HG02678 (cell line): ENCODE results near the gene CLDN5.

Source experiments
- ATAC-seq: cut with Tn5 transposase; IDR thresholded peaks from one replicate; pipeline ENCODE4 v1.9.1; 2021; ENCODE audit warnings: mild to moderate bottlenecking, moderate library complexity; ENCODE audit not compliant: unreplicated experiment

CLDN5 gene

DNA sequence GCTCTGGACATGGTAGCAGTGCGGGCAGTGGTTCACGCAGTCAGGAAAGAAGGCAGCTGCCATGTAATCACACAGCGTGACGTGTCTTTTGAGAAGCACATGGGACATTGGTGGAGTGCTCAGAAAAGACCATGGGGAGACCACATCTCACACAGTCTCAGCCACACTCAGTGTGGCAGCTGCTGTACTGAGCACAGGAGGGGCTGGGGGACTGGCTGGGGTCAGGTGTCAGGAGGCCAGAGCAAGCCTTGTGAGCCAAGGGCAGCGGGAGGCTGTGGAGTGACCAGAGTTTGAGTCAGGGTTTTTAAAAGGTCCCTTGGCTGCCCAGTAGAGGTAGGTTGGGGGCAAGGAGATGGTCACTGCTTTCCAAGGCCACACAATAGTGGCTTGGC, 18.5 kb downstream of the CLDN5 start:
- no peak for ATAC-seq

DNA sequence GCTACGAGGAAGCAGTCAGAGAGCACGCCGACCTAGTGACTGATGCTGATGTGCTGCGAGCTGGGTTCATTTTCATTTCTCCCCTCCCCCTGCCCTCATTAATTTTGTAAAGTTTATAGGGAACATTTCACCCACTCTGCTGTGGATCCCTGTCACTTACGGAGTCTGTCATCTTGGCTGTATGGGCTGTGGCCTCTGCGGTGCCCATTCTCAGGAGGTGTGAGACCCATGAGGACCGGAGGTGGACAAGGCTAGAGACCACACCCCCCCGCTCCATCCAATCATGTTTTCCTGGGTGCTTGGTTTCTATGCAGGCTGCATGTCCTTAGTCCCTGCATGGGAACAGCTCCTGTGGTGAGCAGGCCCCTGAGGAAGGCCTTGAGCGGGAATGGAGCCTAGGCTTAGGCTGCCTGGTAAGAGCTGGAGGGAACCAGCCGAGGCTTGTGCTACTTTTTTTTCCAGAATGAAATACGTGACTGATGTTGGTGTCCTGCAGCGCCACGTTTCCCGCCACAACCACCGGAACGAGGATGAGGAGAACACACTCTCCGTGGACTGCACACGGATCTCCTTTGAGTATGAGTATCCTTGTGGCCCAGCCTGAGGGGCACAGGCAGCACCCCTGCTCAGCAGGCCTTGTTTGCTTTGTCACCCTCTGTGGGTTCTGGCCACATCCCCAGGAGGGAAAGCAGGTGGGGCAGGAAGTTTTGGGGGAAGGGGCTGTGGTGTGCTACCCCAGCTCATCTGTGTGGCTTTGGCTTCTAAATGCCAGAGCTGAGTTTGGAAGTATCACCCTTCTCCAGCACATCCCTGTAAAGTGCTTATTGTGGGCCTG, 19.1 kb downstream of the CLDN5 start:
- ATAC-seq = no peak

DNA sequence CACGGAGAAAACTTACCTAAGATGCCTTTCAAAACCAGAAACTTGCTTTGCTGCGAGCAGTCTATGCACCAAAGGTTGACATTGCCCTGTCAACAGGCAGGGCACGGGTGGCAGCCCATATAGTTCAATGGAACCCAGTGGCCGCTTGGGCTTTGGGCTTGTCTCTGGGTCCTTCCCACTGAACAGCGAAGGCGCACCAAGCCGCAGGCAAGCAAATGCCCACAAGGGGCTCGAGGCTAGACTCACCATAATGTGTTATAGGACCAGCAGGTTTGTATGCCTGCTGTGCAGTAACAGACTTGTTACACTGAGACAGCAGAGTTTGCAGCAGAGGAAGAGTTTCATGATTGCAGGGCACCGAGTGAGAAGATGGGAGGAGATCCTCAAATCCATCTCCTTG, 20.3 kb downstream of the CLDN5 start:
- no peak for ATAC-seq

DNA sequence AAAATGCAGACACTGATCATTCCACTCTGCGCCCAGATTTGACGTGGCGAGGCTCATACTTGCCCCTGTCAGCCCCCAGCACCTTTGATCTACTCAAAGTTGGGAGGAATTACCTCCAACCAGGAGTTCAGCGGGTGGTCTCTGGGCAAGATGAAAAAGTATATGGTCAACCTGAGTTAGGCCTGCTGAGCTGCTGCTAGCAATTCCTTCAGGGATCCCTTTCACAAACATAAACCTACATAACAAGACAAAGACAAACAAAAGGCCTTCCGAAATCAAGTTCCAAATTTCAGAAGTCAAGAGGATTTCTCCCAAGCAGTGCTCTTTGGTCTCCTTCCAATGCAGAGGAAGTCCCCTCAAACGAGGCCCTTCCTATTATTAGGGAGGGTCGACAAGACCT, 20.8 kb downstream of the CLDN5 start:
- ATAC-seq = no peak

DNA sequence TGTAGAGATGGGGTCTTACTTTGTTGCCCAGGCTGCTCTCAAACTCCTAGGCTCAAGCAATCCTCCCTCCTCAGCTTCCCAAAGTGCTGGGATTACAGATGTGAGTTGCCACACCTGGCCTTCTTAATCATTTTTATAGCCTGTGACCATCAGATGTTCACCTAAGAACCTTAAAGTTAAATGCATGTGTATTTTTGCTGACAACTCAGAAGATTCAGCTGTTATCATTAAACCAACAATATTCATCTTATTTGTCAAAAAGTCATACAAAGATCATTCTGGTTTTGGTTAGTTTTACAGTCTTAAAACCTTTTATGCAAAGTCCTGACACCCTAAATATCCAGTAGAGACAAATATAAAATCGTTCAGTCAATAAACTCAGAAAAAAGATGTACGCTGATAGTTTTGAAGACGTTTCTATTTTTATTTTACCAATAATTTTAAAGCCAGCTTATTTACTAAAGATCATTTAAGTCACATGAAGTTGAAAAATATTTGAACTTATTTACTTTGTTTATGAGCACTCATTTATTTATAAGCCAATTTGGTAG, 22.2 kb downstream of the CLDN5 start:
- ATAC-seq = no peak

DNA sequence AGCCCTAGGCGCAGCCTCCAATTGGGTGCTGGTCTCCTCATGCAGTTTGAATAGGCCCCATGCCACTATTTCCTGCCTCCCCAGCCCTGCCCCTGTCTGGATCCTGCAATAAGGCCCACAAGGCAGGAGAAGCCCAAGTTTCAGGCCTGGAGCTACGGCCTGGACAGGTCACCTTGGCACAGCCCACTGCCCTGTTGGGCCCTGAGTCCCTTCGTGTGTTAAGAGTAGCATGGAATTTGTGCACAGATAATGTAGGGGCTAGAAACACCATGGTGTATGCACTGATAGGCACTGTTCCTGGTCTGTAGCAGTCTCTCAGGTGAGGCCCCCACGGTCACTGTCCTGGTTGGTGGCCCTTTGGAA, 24.3 kb downstream of the CLDN5 start:
- no peak for ATAC-seq

DNA sequence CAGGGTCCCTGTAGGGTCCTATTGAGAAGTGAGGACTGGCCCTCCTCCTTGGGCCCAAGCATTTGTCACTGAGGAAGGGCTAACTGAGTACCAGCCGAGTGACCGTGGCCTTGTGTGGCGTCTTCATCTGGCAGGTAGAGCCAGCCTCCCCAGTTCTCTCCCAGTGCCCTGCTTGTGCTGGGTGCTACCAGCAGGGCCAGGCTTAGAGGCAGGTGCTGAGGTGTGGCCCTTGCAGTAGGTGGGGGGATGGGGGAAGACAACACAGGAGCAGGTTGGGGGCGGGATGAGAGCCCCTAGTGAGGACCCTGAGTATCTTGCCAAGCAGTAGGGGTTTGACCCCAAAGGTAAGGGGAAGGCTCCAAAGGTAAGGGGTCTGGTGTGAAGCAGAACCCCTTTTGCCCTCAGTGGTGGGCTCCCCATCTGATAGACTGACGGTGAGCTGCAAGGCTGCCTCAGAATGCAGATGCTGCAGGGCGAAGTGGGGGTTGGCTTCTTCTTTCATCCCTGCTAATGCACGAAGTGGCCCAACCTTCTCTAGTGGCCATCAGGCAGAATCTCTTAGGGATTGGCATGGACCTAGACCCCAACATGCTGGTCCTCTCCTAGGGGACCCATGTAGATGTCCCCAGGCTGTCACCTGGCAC, 24.9 kb downstream of the CLDN5 start:
- ATAC-seq = no peak

DNA sequence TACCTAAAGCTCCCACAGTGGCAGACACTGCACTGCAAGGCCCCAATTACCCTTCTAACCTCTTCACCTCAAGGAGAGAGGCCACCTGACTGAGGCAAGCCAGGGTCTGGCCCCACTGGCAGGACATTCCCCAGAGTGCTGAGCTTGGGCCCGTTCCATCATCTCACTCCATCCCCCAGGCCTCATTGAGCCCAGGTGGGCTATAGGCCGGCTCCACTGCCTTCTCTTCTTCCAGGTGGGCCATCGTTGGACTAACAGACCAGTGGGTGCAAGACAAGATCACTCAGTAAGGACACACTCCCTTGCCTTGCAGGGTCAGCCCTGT, 25.4 kb downstream of the CLDN5 start:
- no peak for ATAC-seq

DNA sequence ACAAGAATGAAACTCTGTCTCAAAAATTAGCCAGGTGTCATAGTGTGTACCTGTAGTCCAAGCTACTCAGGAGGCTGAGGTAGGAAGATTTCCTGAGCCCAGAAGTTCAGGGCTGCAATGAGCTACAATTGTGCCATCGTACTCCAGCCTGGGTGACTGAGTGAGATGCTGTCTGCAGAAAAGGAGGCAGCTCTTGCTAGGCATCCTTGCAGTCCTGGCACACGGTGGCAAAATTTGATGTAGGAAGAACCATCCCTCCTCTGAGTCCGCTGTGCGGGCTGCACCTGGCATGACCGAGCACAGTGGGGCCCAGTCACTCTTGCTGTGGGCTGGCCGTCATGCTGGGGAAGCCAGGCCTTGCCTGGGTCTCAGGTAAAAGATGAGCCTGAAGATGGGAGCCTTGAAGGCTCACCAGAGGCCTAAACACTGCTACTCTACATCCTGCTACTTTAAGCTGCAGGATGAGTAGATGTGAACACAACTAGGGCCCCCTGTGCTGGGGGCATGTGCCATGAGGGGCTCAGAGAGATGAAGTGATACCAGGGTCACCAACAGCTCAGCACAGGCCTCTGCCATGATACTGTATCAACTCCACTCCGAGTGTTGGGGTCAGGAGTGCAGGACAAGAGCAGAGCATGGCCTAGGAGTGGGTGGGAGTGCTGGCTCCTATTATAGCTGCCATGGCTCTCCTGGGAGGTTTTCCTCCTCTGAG, 25.9 kb downstream of the CLDN5 start:
- ATAC-seq = no peak

DNA sequence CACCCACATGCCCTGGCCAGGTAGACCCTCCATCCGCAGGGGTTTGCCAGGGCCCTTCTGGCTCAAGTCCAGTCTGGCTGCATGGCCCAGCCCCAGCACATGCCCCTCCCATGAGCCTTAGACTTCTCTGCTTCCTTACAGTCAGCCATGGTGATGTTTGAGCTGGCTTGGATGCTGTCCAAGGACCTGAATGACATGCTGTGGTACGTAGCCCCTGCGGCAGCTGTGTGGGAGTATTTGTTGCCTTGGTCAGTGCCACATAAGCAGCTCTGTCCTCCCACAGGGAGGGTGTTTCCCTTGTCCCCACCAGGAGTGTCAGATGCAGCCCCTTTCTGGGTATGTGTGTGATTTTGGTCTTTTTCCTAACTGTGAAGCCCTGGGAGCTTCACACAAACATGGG, 27.0 kb downstream of the CLDN5 start:
- ATAC-seq = no peak

DNA sequence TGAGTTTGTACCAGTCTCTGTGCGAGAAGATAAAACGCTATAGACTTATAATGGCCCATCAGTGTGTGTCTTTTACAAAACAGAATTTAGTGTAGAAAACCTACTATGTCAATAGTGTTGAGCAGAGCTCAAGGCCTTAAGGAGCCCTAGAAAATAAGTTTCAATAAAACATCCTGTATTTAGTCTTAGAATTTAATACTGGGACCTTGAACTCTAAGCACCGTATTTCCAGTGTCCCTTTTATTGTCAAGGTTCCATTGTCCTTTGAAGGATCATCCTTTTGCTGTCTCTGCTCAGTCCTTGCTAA, 27.9 kb downstream of the CLDN5 start:
- ATAC-seq = no peak

DNA sequence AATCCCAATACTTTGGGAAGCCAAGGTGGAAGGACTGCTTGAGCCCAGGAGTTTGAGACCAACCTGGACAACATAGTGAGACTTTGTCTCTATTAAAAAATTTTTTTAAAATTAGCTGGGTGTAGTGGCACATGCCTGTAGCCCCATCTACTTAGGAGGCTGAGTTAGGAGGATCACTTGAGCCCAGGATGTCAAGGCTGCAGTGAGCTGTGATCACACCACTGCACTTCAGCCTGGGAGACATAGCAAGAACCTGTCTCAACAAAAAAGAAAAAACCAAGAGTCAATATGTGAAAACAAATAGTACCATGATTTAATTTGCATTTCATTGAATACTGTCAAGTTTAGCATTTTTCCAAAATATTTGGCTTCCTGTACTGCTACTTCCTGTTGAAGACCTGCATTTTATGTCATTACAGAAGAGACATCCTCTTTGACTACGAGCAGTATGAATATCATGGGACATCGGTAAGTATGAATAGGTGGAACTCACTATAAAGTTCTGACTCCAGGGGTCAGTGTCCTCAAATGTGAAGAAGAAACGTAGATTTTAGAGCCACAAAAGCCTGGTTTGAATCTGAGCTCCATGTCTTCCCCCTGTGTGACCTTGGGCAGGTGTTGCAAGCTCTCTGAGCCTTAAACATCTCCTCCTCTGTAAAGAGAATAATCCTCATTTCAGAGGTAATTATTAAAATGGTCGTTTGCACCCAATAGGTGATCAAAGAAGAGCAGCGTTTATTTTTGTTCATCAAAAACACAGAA, 28.5 kb downstream of the CLDN5 start:
- ATAC-seq = no peak

DNA sequence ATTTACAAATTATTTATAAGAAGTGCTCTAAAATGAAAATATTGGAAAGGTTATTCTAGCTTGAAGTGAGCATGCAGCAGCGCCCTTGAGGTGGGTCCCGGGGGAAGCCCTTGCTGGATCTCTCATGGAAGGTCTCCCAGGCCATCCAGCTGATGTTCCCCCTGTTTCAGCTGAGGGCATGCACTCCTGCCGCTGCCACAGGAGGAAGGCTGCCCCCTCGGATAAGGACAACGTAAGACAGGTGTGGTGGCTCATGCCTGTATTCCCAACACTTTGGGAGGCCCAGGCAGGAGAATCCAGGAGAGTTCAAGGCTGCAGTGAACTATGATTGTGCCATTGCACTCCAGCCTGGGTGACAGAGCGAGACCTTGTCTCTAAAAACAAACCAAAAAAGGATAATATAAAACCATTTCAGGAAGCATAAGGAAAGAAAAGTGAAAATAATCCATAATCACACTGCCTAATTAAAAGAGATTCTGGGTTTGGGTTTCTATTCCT, 29.5 kb downstream of the CLDN5 start:
- no peak for ATAC-seq

DNA sequence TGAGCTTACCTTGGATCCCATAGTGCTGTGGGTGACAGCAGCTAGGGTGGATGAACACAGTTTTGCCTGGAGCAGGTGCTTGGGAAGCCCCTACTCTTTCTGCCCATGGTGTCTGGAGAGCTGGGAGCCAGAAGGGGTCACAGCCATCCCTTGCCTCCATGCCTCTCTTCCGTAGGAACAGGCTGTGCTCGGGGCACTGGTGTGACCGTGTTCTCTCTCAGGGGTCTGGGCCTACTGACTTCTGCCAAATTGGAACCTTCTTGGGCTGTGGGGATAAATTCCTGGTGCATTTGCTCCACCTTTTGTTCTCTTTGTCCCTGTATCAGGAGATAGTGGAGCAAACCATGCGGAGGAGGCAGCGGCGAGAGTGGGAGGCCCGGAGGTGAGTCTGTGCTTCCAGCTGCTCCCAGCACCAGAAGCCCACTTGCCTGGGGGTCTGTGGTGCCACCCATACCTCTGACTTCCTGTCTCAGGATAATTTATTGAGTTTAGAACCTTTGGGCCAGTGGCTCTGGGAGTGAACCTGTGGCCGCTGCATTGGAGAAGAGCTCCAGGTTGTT, 30.1 kb downstream of the CLDN5 start:
- no peak for ATAC-seq

DNA sequence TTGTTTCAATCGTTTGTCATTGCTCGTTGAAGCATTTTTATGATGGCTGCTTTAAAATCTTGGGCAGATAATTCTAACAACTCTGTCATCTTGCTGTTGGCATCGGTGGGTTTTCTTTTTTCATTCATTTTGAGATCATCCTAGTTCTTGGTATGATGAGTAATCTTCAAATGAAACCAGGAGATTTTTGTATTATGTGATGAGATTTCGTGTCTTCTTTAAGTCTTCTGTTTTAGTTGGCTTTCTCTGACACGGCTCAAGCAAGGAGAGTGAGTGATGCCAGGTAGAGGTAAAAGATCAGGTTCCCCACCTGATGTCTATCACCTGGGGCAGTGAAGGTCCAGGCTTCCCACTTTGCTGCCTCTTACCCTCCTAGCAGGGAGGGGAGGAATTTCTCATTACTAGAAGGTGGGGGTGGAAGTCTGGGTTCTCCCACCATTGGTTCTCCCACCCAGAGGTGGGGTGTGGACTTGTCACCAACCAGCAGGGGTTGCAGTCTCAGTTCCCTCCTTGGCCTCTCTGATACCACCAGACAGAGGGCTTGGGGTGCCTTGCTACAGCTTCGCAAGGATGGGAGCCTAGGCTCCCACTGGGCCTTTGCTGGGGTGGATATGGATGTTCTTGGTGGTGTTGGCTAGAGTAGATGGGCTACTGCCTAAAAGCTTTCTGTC, 31.6 kb downstream of the CLDN5 start:
- no peak for ATAC-seq

DNA sequence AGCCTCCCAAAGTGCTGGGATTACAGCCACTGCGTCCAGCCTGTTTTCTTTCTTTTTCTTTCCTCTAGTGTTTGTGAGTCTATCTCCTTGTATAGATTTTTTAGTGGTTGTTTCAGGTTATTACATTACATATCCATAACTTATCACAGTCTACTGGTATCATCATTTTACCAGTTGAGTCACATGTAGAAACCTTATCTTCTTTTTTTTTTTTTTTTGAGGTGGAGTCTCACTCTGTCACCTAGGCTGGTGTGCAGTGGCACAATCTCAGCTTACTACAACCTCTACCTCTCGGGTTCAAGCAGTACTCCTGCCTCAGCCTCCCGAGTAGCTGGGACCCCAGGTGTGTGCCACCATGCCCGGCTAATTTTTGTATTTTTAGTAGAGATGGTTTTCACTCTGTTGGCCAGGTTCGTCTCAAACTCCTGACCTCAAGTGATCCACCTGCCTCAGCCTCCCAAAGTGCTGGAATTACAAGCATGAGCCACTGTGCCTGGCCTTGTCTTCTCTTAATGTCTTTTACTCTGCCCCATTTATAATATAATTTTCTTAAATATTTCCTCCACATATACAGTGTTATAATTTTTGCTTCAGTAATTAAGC, 33.5 kb downstream of the CLDN5 start:
- no peak for ATAC-seq

DNA sequence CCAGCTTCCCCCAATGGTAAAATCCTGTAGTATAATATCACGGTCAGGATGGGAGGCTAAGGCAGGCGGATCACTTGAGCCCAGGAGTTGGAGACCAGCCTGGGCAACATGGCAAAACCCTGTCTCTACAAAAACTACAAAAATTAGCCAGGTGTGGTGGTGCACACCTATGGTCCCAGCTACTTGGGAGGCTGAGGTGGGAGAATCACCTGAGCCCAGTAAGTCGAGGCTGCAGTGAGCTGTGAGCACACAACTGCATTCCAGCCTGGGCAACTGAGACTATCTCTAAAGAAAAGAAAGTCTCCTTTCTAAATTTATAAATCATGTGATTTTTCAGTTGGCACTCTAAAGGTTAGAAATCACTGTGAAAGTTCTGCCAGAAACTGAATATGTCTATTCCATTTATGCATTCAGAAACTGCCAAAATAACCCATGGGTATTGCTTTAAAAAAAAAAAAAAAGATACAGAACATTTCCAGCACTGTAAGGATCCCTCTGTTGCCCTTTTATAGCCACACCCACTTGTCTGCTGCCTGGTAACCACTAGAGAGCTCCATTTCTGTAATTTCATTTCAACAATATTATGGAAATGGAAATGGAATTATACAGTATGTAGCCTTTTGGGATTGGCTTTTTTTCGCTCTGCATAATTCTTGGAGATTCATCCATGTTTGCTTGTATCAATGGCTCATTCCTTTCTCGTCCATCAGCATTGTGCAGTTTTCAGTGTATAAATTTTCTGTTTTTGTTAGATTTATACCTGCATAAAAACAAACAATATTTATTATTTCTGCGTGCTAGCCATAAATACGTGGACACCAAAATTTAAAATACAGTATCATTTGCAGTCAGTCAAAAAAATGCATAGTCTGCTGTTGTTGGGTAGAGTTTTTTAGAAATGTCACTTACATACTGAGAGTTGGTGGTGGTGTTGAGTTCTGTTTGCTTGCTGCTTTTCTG, 35.0 kb downstream of the CLDN5 start:
- ATAC-seq = no peak

DNA sequence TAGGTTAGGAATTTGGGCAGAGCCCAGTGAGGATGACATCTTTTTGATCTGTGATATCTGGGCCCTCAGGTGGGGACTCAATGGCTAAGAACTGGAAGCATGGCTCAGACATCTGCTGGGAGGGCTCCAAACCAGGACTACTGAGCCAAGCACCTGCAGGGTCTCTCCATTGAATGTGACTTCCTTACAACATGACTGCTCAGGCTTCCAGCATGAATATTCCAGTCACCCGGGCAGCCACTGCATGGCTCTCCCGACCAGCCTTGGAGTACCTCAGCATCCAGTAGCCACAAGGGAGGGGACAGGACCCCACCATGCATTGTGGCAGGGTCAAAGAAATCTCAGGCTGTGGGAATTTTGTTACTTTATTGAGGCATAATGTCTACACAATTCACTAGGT, 35.9 kb downstream of the CLDN5 start:
- no peak for ATAC-seq
